Activated CD4-positive, alpha-beta T cell treated with anti-CD3 and anti-CD28 coated beads, Interleukin-2, amount 50 U/mL, for 16 hours (primary cell): ENCODE results near the gene PSEN1.

Experiments used
- DNase-seq: peaks from one replicate; pipeline ENCODE4 v3.0.0-alpha.2; 2020

Gene PSEN1

GRCh38 chr14:73221945-73222344 lies 85.6 kb downstream of the PSEN1 start:
- peak; percentile 52 for DNase-seq

DNA sequence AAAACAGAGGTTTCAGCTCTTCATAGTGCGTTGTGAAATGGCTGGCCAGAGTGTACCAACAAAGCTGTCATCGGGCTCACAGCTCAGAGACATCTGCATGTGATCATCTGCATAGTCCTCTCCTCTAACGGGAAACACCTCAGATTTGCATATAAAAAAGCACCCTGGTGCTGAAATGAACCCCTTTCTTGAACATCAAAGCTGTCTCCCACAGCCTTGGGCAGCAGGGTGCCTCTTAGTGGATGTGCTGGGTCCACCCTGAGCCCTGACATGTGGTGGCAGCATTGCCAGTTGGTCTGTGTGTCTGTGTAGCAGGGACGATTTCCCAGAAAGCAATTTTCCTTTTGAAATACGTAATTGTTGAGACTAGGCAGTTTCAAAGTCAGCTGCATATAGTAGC lies 86.7 kb downstream of the PSEN1 start:
- peak; percentile 53 for DNase-seq

GRCh38 chr14:73225496-73225895 lies 89.2 kb downstream of the PSEN1 start:
- no peak for DNase-seq

- DNase-seq, result no peak
Observed at GRCh38 chr14:73227812-73228781, 91.8 kb downstream of the PSEN1 start.

- no peak for DNase-seq
Observed at GRCh38 chr14:73230051-73230450, 93.7 kb downstream of the PSEN1 start.

DNA sequence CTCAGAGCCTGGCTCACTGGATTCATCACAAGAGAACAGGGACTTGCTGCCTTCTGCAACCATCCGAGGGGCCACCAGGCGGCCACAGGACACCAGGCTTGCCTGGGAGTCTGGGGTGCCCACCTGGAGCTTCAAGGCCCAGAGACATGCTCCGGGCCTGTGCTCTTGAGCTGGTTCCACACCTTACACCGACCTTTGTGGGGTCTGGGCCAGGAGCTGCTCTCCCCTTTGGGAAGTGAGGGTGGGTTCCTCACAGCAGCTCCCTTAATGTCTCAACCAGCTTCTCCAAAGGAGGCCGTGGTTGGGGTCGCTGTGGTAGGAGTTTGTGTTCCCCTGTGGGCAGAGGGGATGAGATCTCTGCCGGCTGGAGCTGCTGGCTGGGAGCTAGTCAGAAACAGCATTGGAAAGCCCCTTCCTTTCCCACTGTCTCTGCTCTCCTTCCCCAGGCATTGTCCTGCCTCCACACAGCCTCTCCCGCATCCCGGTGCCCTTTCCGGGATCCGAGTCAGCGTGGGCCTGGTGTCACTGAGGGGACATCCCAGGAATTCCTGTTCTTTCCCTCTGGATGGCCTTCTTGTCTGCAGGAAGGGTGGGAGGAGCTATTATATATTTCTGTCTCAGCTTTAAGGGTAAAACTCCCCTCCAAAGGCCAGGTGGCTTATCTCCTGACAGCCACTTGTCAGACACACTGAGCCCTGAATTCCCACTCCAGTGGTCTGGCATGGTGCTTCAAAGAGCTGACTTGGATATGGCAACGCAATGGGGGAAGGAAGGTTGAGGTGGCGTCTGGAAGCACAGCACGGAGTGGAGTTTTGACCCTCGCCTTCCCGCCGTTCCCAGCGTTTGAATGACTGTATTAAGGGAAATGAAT lies 95.9 kb downstream of the PSEN1 start:
- no peak for DNase-seq

DNA sequence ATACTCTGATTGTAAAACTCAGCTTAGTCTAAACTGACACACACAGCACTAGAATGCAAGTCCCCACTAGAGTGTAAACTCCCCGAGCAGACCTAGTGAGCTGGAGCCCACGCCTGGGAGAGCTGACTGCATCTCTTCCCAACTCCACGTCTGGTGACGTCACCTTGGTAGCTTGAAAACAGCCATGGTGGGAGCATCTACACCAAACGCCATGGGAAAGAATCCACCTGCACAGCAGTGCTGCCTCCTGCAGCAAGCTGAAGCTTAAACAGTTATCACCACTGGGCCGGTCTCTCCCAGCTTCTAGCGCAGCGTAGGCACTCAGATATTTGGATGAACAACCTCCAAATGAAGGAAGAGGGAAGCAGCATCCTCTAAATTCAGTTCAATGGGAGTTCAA lies 96.7 kb downstream of the PSEN1 start:
- DNase-seq, result no peak

- DNase-seq, result no peak
Observed at GRCh38 chr14:73233564-73233963, 97.3 kb downstream of the PSEN1 start.

DNA sequence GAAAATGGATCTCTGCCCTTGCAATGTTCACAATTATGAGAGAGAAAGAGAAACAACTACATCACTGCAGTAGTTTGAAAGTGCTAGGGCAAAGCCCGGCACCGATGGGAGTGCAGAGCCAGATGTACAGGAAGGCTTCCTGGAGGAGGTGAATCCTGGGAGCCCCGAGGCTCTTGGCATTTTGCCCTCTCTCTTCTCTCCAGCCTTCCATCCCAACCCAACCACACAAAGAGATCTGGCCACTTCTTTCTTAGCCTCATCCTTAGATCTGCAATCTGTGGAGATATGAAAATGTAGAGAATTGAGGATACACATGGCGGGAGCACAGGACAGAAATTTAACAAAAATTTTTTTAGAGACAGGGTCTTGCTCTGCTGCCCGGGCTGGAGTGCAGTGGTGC lies 97.7 kb downstream of the PSEN1 start:
- DNase-seq, result no peak

- no peak for DNase-seq
Observed at GRCh38 chr14:73234586-73235394, 98.5 kb downstream of the PSEN1 start.

- DNase-seq, result no peak
Observed at GRCh38 chr14:73235531-73236155, 99.3 kb downstream of the PSEN1 start.

- no peak for DNase-seq
Observed at GRCh38 chr14:73236157-73236556, 99.8 kb downstream of the PSEN1 start.

DNA sequence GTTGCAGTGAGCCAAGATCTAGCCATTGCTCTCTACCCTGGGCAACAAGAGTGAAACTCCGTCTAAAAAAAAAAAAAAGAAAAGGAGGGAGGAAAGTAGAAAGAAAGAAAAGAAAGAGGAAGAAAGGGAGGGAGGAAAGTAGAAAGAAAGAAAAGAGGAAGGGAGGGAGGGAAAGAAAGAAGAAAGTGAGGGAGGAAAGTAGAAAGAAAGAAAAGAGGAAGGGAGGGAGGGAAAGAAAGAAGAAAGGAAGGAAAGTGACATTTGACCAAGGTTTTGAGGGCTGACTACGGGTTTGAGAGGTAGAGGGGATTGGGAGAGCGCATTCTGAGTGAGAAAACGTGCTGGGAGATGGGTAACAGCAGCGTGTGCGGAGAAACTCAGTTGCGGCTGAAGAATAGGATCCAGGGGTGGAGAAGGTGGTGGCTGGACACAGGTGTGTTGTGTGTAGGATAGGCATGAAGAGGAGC lies 100.5 kb downstream of the PSEN1 start:
- no peak for DNase-seq

- DNase-seq, result no peak
Observed at GRCh38 chr14:73237219-73237785, 101.0 kb downstream of the PSEN1 start, which contains the start of gene PAPLN. TSS of gene PAPLN (plus strand) at chr14:73237506. CDS start at chr14:73239779, 2,273 bp downstream.

- DNase-seq, result no peak
Observed at GRCh38 chr14:73237786-73238423, 101.6 kb downstream of the PSEN1 start.

- no peak for DNase-seq
Observed at GRCh38 chr14:73238424-73238852, 102.1 kb downstream of the PSEN1 start.

DNA sequence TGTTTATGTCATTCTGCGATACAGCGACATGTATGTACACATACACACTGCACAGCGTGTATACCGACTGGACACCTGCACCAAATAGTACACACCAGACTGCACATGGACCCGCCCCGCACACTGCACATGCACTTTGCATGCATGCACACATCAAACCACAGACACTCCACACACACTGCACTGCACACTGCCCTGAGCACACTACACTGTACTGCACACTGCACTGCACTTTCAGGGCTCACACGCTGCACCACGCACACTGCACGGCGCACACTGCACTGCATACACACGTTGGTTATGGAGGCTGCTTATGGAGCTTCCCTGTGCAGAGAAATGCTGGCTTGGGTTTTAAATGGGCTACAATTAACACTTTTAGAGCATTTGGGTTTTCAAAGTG lies 102.6 kb downstream of the PSEN1 start:
- no peak for DNase-seq

DNA sequence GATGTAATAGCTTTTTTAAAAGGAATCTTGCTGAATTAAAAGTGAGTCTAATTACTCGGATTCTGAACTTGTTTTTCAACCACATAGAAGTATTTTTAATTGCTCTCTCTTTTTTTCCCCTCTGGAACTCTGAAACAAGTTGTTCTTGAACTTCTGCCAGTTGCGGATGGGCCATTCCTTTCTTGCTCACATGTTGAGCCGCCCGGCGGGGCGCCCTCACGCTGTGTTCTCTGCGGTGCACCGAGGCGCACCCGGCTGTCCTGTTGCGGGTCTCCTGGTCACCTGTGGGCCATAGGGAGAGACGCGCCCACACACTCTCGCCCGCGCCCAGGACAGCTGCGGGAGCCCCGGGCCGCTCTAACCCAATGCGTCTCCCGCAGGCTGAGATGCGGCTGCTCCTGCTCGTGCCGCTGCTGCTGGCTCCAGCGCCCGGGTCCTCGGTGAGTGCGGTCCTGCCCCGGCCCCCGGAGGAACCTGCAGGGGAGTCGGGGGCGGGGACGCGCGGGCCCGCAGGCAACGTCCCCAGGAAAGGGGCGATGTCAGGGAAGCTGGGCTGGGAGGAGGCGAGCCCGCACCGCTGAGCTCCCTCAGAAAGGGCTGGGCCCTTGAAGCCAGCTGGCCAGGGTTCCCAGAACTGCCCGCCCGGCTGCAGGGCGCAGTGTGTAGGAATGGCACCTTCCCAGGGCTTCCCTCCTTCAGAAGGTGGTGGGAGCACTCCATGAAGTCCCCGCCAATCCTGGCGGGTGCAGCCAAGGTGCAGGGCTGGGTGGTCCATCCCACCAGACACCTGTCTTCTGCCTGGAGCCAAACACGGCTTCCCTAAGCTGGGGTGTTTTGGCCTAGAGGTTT lies 103.3 kb downstream of the PSEN1 start:
- no peak for DNase-seq

DNA sequence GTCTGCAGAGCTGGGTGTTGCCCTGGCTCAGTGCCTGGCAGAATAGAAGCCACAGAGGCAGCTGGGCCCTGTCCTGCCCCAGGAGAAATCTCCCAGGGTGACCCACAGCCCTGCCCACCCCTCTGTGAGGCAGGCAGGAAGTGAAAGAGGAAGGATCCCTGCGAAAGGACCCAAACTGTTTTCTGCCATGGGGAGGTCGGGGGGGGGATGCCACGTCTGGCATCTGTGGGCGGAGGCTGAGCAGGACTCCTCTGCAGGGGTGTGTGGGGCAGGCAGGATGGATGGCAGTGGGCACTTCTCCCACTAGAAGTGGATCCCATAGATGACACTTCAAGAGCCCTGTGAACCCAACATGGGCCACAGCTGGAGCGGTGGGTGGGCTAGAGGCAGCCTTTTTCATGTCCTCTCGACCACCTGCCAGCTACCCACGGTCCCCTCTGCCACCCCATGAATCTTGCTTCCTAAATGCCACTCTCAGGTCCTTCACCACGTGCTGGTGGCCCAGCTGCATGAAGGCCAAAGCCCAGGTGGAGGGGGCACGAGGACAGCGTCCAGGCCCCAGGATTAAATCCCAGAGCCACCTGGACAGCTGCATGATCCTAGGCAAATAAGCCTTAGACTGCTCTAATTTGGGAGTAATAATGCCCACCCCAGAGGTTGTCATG lies 104.6 kb downstream of the PSEN1 start:
- no peak for DNase-seq
